HL-60 (cell line): ENCODE data around the gene PSMD14.

Experiments used
- DNase-seq, 2 experiments: peaks; one replicate each; pipeline ENCODE4 v3.0.0-alpha.2; 2010 to 2020; ENCODE audit warnings: low read depth in 1 of 2, low spot score in 1 of 2
- H3K27ac ChIP-seq: fragments of 250-450 bp; sonication (Bioruptor Pico); replicated peaks from 2 replicates; pipeline ENCODE4 v1.5.1; 2020; ENCODE audit warnings: mild to moderate bottlenecking, moderate library complexity
- H3K27me3 ChIP-seq: fragments of 250-450 bp; sonication (Bioruptor Pico); 2 replicates; pipeline ENCODE4 v1.5.1; 2021; ENCODE audit warnings: mild to moderate bottlenecking, moderate library complexity; ENCODE audit not compliant: insufficient read depth, poor library complexity, severe bottlenecking
- H3K4me3 ChIP-seq: replicated peaks from 2 replicates; pipeline ENCODE4 v1.5.1; 2011; ENCODE audit warnings: mild to moderate bottlenecking, control low read depth, low read length; ENCODE audit not compliant: insufficient read depth
- GABPA ChIP-seq: IDR thresholded peaks from 2 replicates; pipeline ENCODE4 v1.6.1; 2012; ENCODE audit warnings: low read depth
- POLR2AphosphoS5 ChIP-seq: IDR thresholded peaks from 2 replicates; pipeline ENCODE4 v1.6.1; 2012; ENCODE audit warnings: low read depth
- SPI1 ChIP-seq: IDR thresholded peaks from 2 replicates; pipeline ENCODE4 v1.6.1; 2012; ENCODE audit warnings: low read depth, mild to moderate bottlenecking, borderline replicate concordance
- TF ChIP-seq, protein P1 (sequence below): IDR thresholded peaks from one replicate; pipeline ENCODE4 v1.5.1; 2011; ENCODE audit warnings: low read length, control low read depth, inconsistent platforms; ENCODE audit not compliant: insufficient read depth
- TF ChIP-seq, protein P2 (sequence below): IDR thresholded peaks from 2 replicates; pipeline ENCODE4 v1.6.1; 2012; ENCODE audit warnings: low read depth; ENCODE audit not compliant: insufficient replicate concordance

Gene PSMD14

DNA sequence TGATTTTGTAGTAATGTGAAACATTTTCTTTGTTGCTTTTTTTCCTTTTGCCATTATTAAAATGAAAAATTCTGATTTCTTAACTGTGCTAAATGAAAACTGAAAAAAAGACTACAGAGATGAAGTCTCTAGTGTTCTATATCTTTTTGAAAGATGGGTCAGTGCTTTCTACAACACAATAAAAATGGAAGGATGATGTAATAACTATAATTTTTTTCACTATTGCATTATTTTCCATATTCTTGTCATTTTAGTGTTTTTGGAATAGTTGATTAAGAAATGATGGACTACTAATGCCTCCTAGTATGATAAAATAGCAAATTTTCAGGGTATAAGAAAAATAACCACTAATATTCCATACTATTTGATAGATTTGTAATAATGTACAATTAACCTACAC lies 7.2 kb downstream of the PSMD14 start:
- no peak overlapping the region for H3K27ac ChIP-seq
- TF ChIP-seq, protein P1, sequence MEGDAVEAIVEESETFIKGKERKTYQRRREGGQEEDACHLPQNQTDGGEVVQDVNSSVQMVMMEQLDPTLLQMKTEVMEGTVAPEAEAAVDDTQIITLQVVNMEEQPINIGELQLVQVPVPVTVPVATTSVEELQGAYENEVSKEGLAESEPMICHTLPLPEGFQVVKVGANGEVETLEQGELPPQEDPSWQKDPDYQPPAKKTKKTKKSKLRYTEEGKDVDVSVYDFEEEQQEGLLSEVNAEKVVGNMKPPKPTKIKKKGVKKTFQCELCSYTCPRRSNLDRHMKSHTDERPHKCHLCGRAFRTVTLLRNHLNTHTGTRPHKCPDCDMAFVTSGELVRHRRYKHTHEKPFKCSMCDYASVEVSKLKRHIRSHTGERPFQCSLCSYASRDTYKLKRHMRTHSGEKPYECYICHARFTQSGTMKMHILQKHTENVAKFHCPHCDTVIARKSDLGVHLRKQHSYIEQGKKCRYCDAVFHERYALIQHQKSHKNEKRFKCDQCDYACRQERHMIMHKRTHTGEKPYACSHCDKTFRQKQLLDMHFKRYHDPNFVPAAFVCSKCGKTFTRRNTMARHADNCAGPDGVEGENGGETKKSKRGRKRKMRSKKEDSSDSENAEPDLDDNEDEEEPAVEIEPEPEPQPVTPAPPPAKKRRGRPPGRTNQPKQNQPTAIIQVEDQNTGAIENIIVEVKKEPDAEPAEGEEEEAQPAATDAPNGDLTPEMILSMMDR, result no peak
- TF ChIP-seq, protein P2, sequence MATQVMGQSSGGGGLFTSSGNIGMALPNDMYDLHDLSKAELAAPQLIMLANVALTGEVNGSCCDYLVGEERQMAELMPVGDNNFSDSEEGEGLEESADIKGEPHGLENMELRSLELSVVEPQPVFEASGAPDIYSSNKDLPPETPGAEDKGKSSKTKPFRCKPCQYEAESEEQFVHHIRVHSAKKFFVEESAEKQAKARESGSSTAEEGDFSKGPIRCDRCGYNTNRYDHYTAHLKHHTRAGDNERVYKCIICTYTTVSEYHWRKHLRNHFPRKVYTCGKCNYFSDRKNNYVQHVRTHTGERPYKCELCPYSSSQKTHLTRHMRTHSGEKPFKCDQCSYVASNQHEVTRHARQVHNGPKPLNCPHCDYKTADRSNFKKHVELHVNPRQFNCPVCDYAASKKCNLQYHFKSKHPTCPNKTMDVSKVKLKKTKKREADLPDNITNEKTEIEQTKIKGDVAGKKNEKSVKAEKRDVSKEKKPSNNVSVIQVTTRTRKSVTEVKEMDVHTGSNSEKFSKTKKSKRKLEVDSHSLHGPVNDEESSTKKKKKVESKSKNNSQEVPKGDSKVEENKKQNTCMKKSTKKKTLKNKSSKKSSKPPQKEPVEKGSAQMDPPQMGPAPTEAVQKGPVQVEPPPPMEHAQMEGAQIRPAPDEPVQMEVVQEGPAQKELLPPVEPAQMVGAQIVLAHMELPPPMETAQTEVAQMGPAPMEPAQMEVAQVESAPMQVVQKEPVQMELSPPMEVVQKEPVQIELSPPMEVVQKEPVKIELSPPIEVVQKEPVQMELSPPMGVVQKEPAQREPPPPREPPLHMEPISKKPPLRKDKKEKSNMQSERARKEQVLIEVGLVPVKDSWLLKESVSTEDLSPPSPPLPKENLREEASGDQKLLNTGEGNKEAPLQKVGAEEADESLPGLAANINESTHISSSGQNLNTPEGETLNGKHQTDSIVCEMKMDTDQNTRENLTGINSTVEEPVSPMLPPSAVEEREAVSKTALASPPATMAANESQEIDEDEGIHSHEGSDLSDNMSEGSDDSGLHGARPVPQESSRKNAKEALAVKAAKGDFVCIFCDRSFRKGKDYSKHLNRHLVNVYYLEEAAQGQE, result no peak
- no peak for TF ChIP-seq SPI1
- TF ChIP-seq GABPA, result no peak
- no peak for TF ChIP-seq POLR2AphosphoS5
- no peak for DNase-seq
- no peak overlapping the region for H3K4me3 ChIP-seq
- no peaks in the 10 kb centered on the region for H3K27me3 ChIP-seq

DNA sequence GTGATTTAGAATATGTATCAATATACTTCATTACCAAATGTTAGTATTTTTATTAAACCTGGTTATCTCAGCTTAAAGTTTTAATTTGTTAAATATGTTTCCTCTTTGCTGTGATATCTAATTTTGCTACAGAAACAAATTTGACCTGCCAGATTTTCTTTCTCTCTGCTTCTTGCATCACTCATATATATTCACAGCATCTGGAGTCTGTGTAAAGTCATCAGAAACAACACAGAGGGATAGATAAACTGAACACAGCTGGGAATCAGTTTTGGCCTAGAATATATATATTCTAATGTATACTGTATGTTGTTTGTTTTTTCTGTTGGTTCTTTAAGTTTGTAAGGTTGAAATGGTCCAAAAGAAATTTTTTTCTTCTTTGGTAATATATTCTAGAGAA lies 8.5 kb downstream of the PSMD14 start:
- no peak for DNase-seq
- Histone ChIP-seq H3K4me3 (no peak overlapping the region), H3K27ac (no peak overlapping the region), H3K27me3 (no peaks in the 10 kb centered on the region)
- TF ChIP-seq GABPA (no peak), POLR2AphosphoS5 (no peak), SPI1 (no peak)
- TF ChIP-seq, protein P2, result no peak
- TF ChIP-seq, protein P1, result no peak

DNA sequence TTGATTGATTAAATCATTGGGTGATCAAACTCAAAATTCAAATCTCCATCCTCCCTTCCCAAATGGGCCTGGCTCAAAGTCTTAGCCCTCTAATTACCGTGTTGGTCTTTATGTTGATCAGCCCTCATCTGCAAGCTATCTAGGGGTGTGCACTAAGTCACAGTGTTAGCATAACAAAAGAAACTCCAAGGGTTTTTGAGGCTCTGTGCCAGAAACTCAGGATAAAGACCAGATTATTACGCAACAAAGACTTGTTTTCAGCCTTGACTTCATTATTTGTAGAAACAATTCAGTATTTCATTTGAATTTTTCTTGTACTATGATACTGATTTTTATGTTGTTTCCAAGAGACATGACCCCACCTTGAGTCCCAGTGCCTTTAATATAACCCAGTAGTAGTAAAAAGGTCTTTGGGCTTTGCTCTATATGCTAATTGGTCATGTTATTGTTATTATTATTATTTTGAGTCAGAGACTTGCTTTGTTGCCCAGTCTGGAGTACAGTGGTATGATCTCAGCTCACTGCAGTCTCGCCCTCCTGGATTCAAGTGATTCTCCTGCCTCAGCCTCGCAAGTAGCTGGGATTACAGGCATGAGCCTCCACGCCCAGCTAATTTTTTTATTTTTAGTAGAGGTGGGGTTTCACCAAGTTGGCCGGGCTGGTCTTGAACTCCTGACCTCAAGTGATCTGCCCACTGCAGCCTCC lies 13.9 kb downstream of the PSMD14 start:
- no peak for DNase-seq
- H3K27me3 ChIP-seq, result no peaks in the 10 kb centered on the region
- no peak overlapping the region for H3K27ac ChIP-seq
- H3K4me3 ChIP-seq, result no peak overlapping the region
- TF ChIP-seq POLR2AphosphoS5, result no peak
- TF ChIP-seq, protein P2, result no peak
- TF ChIP-seq GABPA, result no peak
- TF ChIP-seq, protein P1, result no peak
- TF ChIP-seq SPI1, result no peak
